Esophagus squamous epithelium (tissue), 4 donors: ENCODE data around the gene RNF144A.

Experiments
- POLR2A ChIP-seq, 4 donors: fragments of 450-650 bp; IDR thresholded peaks; one replicate each; pipeline ENCODE4 v1.6.1; 2017; ENCODE audit warnings: antibody characterized with exemption in 4 of 4, mild to moderate bottlenecking in 4 of 4, moderate library complexity in 3 of 4
- TF ChIP-seq, protein P1 (sequence below), 6 experiments: fragments of 450-650 bp in 4 of 6; fragments of 200-600 bp in 2 of 6; sonication (generic) in 2 of 6; IDR thresholded peaks; one replicate each; pipeline ENCODE4 v1.5.1; 2016 to 2019; ENCODE audit warnings: antibody characterized with exemption in 6 of 6, mild to moderate bottlenecking in 4 of 6, moderate library complexity in 4 of 6

DNA sequence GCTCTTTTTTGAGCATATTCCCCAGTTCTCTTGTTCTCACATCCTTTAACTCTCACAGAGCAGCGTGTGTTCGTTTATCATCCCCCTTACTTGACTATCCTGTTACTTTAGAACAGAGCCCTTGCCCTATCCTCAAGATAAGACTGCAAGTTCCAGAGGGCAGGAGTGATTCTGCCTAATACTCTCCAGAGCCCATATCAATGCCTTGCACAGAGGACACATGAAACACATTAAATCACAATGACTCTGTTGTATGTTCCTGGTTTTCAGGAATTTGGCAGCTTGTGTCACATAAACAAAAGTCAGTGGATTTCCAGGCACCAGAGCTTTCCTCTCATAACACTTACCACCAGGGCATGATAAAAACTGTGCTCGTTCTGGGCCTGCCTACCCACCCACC lies 156.7 kb downstream of the RNF144A start:
- TF ChIP-seq, protein P1, sequence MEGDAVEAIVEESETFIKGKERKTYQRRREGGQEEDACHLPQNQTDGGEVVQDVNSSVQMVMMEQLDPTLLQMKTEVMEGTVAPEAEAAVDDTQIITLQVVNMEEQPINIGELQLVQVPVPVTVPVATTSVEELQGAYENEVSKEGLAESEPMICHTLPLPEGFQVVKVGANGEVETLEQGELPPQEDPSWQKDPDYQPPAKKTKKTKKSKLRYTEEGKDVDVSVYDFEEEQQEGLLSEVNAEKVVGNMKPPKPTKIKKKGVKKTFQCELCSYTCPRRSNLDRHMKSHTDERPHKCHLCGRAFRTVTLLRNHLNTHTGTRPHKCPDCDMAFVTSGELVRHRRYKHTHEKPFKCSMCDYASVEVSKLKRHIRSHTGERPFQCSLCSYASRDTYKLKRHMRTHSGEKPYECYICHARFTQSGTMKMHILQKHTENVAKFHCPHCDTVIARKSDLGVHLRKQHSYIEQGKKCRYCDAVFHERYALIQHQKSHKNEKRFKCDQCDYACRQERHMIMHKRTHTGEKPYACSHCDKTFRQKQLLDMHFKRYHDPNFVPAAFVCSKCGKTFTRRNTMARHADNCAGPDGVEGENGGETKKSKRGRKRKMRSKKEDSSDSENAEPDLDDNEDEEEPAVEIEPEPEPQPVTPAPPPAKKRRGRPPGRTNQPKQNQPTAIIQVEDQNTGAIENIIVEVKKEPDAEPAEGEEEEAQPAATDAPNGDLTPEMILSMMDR (IDR thresholded peaks at IDR 0.05): no peak
- TF ChIP-seq POLR2A (IDR thresholded peaks at IDR 0.05): no peak
